RKO (cell line): ENCODE measurements around the gene ASGR1.

Source experiments
- DNase-seq: peaks from one replicate; pipeline ENCODE4 v3.0.0-alpha.2; 2016; ENCODE audit warnings: low spot score

The ASGR1 gene

GRCh38 chr17:7179317-7180254, at the start of gene ASGR1:
TSS of gene ASGR1 (minus strand) at chr17:7179370. CDS start at chr17:7178563, 807 bp downstream.
- DNase-seq, result no peak

GRCh38 chr17:7228920-7229319, 49.8 kb upstream of the ASGR1 start:
- DNase-seq, result no peak

- no peak for DNase-seq
These were observed 47.8 kb upstream of the ASGR1 start for GRCh38 chr17:7226721-7227710.

GRCh38 chr17:7225711-7226331, 46.7 kb upstream of the ASGR1 start:
- no peak for DNase-seq

- DNase-seq, result no peak
These were observed 45.5 kb upstream of the ASGR1 start for GRCh38 chr17:7224661-7225111.

- DNase-seq, result no peak
These were observed 44.9 kb upstream of the ASGR1 start for GRCh38 chr17:7224110-7224509.

- DNase-seq, result no peak
These were observed 44.2 kb upstream of the ASGR1 start for GRCh38 chr17:7223375-7223774.

GRCh38 chr17:7222972-7223292, 43.8 kb upstream of the ASGR1 start:
- DNase-seq, result no peak

GRCh38 chr17:7222093-7222971, 43.2 kb upstream of the ASGR1 start:
- no peak for DNase-seq

- no peak for DNase-seq
These were observed 42.3 kb upstream of the ASGR1 start for GRCh38 chr17:7221278-7222092.

GRCh38 chr17:7220593-7221277, 41.6 kb upstream of the ASGR1 start:
- DNase-seq, result peak; percentile 80

- peak; percentile 95 for DNase-seq
These were observed 40.8 kb upstream of the ASGR1 start, which contains the start of the genes ACADVL and DLG4 for GRCh38 chr17:7219812-7220592. TSS of gene ACADVL (plus strand) at chr17:7219938. CDS start at chr17:7219985, 47 bp downstream. TSS of gene DLG4 (minus strand) at chr17:7219836.

- no peak for DNase-seq
These were observed 40.1 kb upstream of the ASGR1 start for GRCh38 chr17:7219229-7219811.

- no peak for DNase-seq
These were observed 39.6 kb upstream of the ASGR1 start for GRCh38 chr17:7218758-7219157.

GRCh38 chr17:7218166-7218565, 39.0 kb upstream of the ASGR1 start:
- DNase-seq, result no peak

GRCh38 chr17:7217113-7217987, 38.2 kb upstream of the ASGR1 start:
- peak; percentile 85 for DNase-seq
